Superior temporal gyrus (tissue), 1 donor: ENCODE measurements around the gene TFB2M.
A peak's percentile ranks its signal among the peaks of the same experiment; 100 is the strongest.
"Not testable (repeated sequence)": the region's sequence is repeated elsewhere in the genome, so short reads cannot be mapped to it uniquely, and the experiment has no call there.

ENCODE experiments used
- DNase-seq: peaks from one replicate; pipeline ENCODE4 v3.0.0-alpha.2; 2016; ENCODE audit errors: extremely low spot score

The TFB2M gene

DNA sequence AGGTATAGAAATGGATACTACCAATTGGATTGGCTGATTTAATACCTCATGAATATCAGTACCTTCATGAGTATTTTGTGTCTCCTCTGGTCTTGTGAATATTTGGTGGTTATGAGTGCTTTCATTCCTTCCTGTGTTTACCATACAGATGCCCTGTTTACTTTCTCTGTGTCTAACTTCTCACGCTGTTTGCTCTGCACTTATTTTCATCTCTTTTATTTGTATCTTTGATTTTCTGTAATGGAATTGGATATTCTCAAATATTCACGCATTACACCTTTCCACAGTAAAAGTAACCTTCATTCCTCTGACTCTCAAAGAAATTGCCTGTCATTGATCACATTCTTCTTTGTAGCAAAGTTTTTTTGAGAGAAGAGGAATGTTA is 17.0 kb upstream of the TFB2M start:
- no peak for DNase-seq

GRCh38 chr1:246582301-246583055 is 16.4 kb upstream of the TFB2M start:
- DNase-seq, result no peak

DNA sequence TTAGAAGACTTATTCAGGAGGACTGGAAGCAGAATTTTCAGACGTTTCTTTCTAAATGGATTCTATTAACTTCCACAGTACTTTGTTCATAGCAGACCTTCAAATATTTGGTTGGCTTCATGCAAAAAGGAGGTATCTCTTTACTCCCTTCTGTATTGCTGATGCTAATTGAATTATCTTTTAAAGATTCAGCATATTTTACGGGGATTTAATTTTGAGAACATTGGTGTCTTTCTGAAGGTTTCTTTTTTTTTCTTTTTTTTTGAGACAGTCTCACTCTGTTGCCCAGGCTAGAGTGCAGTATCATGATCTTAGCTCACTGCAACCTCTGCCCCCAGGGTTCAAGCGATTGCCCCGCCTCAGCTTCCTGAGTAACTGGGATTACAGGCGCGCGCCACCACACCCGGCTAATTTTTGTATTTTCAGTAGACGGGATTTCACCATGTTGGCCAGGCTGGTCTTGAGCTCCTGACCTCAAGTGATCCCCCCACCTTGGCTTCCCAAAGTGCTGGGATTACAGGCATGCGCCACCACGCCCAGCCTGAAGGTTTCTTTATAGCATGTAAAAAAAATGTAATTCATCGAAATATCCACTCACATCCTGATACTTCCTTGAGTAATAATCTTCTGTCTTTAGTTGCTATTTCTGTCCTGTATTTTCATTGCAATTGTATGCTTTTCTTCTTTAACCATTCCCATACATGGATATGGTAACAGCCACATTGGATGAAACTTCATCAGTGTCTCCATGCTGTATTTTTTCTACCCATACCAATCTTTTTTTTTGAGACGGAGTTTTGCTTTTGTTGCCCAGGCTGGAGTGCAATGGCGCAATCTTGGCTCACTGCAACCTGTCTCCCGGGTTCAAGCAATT is 14.7 kb upstream of the TFB2M start:
- no peak for DNase-seq

GRCh38 chr1:246579818-246580217 is 13.8 kb upstream of the TFB2M start:
- peak; percentile 13 for DNase-seq

- DNase-seq, result no peak
Measured at GRCh38 chr1:246577720-246578106, 11.7 kb upstream of the TFB2M start.

DNA sequence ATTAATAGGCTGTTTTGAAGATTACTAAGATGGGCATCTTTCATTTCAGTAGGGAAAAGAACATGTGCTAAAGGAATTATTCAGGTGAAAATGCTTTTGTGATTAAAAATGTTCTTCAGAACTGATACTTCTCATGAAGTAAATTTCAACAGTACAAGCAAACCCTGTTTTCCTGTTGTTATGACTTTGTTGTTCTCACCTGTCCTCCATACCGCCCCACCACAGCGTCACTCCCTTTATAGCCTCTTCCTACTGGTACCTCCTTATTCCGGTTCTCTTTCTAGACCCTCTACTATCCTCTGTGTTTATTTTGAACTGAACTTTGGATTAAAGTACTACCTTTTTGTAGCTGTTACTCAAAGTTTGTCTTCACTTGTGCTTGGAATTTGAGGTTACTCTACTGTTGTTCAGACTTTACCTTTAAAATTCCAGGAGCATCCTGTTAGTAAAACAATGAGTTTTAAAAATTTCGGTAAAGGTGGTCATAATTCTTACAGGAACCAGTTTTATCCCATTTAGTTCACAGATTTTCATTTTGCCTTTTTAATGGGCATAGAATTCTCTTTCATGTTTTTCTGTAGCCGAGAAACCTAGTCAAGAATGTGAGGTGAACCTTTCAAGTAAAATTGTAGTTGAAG is 11.1 kb upstream of the TFB2M start:
- DNase-seq, result no peak

DNA sequence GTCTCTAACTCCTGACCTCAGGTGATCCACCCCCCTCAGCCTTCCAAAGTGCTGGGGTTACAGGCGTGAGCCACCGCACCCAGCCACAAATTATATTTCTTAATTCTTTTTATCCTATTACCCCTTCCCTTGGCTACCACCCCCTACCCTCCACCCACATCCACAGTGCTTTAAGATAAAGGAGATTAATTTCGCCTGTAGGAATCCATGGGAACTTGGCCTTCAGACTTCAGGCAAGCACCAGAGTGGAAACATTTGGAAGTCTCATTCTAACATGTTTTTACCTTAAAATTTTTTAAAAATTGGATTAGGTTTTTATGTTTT is 10.6 kb upstream of the TFB2M start:
- no peak for DNase-seq

GRCh38 chr1:246573491-246573890 is 7.4 kb upstream of the TFB2M start:
- peak; percentile 62 for DNase-seq

- no peak for DNase-seq
Measured at GRCh38 chr1:246572785-246573184, 6.7 kb upstream of the TFB2M start.

DNA sequence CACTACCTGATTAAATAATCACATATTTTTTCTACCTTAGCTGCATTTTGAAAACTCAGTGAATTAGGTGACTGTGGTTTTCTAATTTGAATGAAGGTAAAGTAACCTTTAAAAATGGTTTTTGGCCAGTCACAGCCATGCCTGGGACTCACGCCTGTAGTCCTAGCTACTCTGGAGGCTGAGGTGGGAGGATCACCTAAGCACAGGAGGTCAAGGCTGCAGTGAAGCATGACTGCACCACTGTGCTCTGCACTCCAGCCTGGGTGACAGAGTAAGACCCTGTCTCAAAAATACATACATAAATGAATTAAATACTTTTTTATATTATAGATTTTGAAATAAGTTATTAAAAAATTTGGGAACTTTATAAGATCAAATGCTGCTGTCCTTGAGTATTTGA is 5.9 kb upstream of the TFB2M start:
- DNase-seq, result no peak

GRCh38 chr1:246571309-246571708 is 5.2 kb upstream of the TFB2M start:
- DNase-seq, result not testable (repeated sequence)

GRCh38 chr1:246569248-246570238 is 3.5 kb upstream of the TFB2M start:
- DNase-seq, result no peak

DNA sequence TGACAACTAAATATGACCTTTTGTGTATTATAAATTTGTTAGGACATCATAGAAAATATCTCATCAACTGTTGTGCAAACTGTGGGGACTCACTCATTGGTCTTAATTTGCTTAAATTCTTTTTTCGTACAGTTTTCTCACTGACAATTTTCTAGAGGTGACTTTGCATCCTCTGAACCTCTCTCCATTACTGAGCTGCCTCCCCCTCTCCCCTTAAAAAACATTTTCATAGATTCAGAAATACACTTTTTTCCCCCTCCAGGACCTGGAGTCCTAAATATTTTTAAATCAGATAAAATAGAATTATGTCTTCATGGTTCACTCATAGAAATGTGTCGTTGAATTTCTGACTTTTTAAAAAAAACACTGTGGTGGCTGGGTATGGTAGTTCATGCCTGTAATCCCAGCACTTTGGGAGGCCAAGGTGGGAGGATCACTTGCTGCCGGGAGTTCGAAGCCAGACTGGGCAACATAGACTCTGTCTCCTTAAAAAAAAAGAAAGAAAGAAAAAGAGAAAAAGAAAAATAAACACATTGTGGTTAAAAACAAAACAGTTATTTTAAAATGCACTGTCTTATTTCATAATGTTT is 1.7 kb upstream of the TFB2M start:
- no peak for DNase-seq

DNA sequence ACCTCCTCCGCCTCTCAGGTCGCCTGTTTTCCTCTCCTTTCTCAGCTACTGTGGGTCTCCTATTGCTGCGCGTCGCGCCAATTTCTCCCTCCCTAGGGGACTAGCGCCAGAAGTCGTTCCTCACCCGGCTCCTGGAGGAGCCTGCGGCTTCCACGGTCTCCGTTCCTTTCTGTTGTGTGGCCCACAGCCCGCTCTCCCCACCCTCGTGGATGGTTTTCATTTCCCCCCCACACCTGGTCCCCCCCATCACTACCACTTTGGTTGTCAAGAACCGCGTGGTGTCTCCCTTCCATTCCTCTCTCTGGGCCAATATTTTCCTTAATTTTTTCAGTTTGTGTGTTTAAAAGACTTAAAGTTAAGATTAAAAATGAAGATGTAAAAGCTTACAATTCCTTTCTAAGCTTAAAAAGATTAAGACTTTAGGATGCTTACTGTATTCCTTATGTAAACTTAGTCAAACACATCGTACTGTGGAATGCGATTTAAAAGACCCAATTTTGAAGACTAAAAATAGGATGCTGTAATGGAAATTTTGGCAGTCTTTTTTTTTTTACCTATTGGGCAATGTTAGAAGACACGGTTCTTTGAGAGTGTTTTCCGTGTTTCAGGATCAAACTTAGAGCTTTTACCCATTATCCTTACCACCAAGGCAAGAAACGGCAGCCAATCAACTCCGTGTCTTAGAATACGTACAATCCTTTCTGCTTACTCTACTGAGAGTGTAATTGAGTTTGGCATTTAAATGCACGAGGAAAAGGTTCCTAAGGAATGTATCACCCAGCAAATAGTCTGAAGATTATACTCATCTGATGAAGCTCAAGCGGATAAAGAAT is 968 bp upstream of the TFB2M start:
- DNase-seq, result peak; percentile 44

DNA sequence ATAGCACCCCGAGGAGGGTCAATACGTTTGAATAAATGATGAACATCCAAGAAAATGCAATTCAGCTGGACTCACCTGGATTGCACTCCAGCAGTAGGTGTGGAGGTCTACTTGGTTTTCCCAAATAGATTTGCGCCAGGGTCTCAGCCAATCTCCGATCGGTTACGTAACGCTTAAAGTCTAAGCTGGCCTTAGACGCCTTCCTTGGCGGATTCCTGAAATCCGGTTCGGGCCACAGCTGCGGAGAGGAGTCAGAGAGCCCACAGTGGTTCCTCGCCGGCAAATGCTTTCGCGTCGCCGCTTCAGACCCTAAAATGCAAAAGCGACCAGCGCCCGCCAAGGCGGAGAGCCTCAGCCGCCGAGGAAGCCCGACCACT is 322 bp downstream of the TFB2M start:
- DNase-seq, result peak; percentile 24

GRCh38 chr1:246564839-246565750 is 966 bp downstream of the TFB2M start:
- no peak for DNase-seq

- not testable (repeated sequence) for DNase-seq
Measured at GRCh38 chr1:246560833-246561232, 5.2 kb downstream of the TFB2M start.

- no peak for DNase-seq
Measured at GRCh38 chr1:246559310-246559709, 6.8 kb downstream of the TFB2M start.

GRCh38 chr1:246558041-246558440 is 8.0 kb downstream of the TFB2M start:
- DNase-seq, result no peak
